GM10266 (cell line): ENCODE data around the gene KRT34.
"Not testable (repeated sequence)": the region's sequence is repeated elsewhere in the genome, so short reads cannot be mapped to it uniquely, and the experiment has no call there.

Experiments used
- DNase-seq: peaks from one replicate; pipeline ENCODE4 v3.0.0; 2012; ENCODE audit errors: extremely low spot score
- TF ChIP-seq, protein P1 (sequence below): IDR thresholded peaks from 2 replicates; pipeline ENCODE4 v1.5.1; 2012; ENCODE audit warnings: mild to moderate bottlenecking, low read depth; ENCODE audit not compliant: control insufficient read depth, insufficient read depth; ENCODE audit errors: missing control alignments

Gene KRT34

GRCh38 chr17:41383690-41384089 is 1.6 kb upstream of the KRT34 start:
- TF ChIP-seq, protein P1, sequence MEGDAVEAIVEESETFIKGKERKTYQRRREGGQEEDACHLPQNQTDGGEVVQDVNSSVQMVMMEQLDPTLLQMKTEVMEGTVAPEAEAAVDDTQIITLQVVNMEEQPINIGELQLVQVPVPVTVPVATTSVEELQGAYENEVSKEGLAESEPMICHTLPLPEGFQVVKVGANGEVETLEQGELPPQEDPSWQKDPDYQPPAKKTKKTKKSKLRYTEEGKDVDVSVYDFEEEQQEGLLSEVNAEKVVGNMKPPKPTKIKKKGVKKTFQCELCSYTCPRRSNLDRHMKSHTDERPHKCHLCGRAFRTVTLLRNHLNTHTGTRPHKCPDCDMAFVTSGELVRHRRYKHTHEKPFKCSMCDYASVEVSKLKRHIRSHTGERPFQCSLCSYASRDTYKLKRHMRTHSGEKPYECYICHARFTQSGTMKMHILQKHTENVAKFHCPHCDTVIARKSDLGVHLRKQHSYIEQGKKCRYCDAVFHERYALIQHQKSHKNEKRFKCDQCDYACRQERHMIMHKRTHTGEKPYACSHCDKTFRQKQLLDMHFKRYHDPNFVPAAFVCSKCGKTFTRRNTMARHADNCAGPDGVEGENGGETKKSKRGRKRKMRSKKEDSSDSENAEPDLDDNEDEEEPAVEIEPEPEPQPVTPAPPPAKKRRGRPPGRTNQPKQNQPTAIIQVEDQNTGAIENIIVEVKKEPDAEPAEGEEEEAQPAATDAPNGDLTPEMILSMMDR: no peak

DNA sequence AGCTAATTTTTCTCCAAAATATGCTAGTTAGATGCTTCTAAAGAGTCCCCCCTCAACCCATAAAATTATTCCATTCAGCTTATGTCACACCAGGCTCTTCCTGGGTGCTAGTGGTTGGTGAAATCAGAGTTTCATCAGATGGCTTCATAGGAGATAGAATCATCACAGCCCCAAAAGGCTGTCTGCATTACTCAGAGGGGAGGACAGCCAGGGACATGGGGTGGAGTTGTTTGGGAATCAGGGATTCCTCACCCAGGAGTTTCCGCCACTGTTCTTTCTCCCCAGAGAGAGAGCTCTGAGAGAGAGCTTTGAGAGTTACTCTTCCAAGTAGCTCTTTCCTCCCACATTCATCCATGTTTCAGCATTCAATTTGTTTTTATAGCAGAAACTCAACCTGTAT is 288 bp upstream of the KRT34 start:
- no peak for DNase-seq
- TF ChIP-seq, protein P1: no peak

More at GRCh38 chr17:41383690-41384089, 1.6 kb upstream of the KRT34 start:
- no peak for DNase-seq

GRCh38 chr17:41380091-41380490 is 2.0 kb downstream of the KRT34 start:
- not testable (repeated sequence) for DNase-seq

- DNase-seq: no peak
- TF ChIP-seq, protein P1: no peak
Measured at GRCh38 chr17:41377546-41377945, 4.6 kb downstream of the KRT34 start.

DNA sequence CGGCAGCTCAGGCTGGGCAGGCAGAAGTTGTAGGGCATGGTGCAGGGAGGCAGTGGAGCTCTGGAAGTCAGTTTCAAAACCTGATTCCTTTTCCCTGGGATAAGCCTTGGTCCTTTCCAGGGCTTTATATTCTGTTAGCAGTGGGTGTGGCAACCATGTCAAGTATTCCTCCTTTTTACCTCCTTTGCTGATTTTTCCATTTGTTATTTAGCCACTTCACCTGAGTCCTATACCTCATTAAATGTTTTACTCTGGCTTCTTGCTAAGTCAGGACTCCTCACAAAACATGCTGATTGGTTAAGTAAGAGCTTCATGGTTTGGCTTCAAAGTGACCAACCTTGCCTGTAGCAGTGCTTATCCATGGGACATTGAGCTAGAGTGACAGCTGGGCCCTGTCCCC is 12.4 kb downstream of the KRT34 start, which contains the start of gene KRT33B:
Gene KRT33B, minus strand, starts transcription at position 101 of the 400 bp plus-strand sequence. Its CDS starts 63 bp downstream, at position 38.
- DNase-seq: no peak
- TF ChIP-seq, protein P1: no peak

GRCh38 chr17:41369023-41369422 is 13.1 kb downstream of the KRT34 start:
- TF ChIP-seq, protein P1: no peak
- DNase-seq: no peak

GRCh38 chr17:41367426-41368075 is 14.6 kb downstream of the KRT34 start:
- DNase-seq: no peak
- TF ChIP-seq, protein P1: no peak

- TF ChIP-seq, protein P1: no peak
- DNase-seq: no peak
Measured at GRCh38 chr17:41366070-41366469, 16.0 kb downstream of the KRT34 start.
